ENCODE data around the gene STAM2.
"Not testable (repeated sequence)": the region's sequence is repeated elsewhere in the genome, so short reads cannot be mapped to it uniquely, and the experiment has no call there.

The STAM2 gene

DNA sequence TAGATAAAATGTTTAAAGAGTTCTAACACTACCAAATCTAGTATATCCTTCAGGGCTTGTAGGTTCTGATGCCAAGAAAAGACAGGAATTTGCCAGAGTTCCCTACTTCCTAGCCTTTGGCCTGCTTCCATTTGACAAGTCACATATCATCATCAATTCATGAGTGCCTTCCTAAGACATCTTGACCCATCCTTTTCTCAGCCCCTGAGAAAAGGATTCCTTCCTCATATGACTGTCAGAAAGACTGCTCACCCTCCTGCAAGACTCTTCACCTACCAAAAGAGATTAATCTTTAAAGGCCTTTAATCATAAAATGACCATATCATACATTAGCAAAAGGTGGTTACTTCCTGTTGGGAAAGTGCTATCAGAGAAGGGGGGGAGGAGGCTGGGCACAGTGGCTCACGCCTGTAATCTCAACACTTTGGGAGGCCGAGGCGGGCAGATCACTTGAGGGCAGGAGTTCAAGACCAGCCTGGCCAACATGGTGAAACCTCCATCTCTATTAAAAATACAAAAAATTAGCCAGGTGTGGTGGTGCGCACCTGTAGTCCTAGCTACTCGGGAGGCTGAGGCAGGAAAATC lies 3.3 kb downstream of the STAM2 start:
- DNase-seq (ENCODE audit: low read depth): not testable (repeated sequence)

DNA sequence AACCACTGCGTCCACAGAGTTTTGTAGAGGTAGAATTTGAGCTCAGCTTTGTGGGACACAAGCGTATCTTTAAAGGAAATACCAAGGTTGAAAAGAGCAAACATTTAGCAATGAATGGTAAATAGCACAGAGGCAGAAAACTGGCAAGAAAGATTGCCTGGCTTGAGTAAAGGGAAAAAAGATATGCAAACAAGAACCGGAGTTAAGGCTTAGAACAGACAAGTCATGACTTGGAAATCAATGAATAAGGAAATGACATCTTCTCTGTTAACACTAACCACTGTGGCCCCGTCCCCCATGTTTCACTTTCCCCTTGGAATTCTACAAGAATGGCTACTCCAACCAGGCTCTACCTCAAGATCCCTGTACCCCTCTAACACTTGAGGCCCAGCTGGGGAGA lies 3.8 kb downstream of the STAM2 start:
- DNase-seq (ENCODE audit: low read depth): no peak

DNA sequence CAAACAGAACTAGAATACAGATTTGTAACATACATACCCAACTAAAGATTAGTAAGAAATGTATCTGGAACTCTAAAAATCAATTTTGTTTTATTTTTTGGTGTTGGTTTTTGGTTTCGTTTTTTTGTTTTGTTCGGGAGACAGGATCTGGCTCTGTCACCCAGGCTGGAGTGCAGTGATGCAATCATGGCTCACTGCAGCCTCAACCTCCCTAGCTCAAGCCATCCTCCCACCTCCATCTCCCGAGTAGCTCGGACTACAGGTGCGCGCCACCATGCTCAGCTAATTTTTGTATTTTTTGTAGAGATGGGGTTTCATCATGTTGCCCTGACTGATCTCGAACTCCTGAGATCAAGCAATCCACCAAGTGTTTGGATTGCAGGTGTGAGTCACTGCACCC lies 6.4 kb downstream of the STAM2 start:
- not testable (repeated sequence) for DNase-seq (ENCODE audit: low read depth)

DNA sequence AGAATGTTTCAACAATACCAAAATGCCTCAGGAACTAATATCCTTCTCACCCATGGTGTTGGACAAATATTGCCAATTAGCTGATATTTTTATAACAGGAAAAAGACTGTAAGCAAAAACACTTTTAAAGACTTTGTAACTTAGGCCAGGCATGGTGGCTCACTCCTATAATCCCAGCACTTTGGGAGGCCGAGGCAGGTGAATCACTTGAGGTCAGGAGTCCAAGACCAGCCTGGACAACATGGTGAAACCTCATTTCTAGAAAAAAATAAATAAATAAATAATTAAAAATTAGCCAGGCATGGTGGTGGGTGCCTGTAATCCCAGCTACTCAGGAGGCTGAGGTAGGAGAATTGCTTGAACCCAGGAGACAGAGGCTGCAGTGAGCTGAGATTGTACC lies 8.1 kb downstream of the STAM2 start:
- not testable (repeated sequence) for DNase-seq (ENCODE audit: low read depth)

DNA sequence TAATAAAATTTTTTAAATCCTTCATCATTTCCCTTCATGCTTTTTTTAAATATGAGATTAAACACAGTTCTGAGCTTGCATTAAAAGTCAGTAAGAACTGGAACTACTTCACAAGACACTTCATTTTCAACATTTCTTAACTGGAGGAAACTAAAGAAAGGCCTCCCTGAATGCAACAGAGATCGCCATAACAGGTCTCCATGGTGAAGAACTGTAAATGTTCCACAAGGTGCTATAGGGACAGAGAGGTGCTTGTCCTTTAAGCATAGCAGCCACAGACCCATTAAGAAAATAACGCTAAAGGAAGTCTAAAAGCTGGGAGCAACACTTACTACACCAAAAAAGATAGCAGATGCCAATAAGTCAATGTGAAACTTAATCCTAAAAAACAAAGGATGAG lies 8.5 kb downstream of the STAM2 start:
- DNase-seq (ENCODE audit: low read depth): no peak

DNA sequence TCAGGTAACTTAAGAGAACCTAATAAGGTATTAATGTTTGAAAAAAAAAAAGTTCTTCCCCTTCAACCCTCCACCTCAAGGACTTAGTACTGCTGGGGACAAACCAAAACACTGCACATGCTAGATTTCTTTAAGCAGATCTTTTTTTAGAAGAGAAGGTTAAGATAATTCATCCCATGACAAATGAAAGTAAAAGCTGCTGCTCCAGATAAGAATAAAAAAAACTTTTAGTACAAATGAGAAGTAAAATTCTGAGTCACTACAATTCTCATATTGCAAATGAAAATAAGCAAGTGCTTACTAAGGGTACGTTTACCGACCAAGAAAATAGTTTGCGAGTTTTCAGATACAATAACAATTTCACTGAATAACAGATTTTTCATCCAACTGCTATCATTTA lies 8.9 kb downstream of the STAM2 start:
- DNase-seq (ENCODE audit: low read depth): no peak

DNA sequence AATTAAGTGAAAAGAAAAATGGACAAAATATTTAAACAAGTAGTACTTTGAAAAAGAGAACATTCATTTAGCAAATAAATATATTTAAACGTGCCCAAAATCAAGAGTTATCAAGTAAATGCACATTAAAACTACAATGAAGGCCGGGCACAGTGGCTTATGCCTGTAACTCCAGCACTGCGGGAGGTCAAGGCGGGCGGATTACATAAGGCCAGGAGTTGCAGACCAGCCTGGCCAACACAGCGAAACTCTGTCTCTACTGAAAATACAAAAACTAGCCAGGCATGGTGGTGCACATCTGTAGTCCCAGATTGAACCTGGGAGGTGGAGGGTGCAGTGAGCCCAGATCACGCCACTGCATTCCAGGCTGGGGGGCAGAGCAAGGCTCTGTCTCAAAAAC lies 9.8 kb downstream of the STAM2 start:
- no peak for DNase-seq (ENCODE audit: low read depth)

DNA sequence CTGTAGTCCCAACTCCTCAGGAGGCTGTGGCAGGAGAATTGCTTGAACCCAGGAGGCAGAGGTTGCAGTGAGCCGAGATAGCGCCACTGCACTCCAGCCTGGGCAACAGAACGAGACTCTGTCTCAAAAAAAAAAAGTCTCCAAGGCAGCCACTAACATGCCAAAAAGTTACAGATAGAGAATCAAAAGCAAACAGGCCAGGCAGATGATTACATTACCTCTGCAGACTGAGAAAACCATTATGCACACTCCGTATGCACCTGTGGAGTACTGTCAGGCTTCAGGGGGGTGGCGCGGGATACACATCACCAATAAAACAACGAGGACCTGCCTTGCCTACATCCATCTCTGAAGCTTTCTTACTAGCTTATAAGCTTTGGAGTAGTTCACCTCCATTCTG lies 10.3 kb downstream of the STAM2 start:
- DNase-seq (ENCODE audit: low read depth): no peak

DNA sequence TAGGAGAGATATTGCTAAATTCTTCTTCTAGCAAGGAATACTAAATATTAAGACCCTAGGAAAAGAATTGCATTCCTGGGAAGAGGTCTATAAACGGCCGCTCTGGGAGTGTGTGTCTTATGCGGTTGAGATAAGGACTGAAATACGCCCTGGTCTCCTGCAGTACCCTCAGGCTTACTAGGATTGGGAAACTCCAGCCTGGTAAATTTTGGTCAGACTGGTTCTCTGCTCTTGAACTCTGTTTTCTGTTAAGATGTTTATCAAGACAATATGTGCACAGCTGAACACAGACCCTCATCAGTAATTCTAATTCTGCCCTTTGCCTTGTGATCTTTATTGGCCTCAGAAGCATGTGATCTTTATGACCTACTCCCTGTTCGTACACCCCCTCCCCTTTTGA lies 11.9 kb downstream of the STAM2 start:
- not testable (repeated sequence) for DNase-seq (ENCODE audit: low read depth)

DNA sequence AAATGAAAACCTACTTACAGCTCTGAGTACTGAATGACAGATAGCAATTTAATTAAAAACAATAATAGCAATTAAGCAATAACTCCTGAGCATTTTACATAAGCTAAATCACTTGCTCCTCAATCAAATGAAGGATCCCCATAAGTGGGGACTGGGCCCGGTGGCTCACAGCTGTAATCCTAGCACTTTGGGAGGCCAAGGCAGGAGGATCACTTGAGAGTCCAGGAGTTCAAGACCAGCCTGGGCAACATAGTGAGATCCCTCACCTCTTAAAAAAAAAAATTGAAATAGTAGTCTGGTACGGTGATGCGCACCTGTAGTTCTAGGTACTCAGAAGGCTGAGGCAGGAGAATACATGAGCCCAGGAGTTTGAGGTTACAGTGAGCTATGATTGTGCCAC lies 13.4 kb downstream of the STAM2 start:
- no peak for DNase-seq (ENCODE audit: low read depth)

DNA sequence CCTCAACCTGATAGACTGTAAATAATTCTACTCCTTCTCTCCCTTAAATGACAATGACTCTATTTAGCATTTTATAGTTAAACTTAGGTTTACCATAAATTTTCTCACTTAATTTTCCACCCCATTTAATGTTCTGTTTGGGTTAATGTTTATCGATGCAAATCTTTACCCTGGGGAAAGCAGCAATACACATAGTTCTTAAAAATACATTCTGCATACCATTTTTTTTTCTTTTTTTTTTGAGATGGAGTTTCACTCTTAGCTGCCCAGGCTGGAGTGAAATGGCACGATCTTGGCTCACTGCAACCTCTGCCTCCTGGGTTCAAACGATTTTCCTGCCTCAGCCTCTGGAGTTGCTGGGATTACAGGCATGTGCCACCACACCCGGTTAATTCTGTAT lies 14.0 kb downstream of the STAM2 start:
- no peak for DNase-seq (ENCODE audit: low read depth)

DNA sequence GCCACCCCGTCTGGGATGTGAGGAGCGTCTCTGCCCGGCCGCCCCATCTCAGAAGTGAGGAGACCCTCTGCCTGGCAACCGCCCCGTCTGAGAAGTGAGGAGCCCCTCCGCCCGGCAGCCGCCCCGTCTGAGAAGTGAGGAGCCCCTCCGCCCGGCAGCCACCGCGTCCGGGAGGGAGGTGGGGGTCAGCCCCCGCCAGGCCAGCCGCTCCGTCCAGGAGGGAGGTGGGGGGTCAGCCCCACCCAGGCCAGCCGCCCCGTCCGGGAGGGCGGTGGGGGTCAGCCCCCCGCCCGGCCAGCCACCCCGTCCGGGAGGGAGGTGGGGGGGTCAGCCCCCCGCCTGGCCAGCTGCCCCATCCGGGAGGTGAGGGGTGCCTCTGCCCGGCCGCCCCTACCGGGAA lies 15.2 kb downstream of the STAM2 start:
- DNase-seq (ENCODE audit: low read depth): not testable (repeated sequence)

DNA sequence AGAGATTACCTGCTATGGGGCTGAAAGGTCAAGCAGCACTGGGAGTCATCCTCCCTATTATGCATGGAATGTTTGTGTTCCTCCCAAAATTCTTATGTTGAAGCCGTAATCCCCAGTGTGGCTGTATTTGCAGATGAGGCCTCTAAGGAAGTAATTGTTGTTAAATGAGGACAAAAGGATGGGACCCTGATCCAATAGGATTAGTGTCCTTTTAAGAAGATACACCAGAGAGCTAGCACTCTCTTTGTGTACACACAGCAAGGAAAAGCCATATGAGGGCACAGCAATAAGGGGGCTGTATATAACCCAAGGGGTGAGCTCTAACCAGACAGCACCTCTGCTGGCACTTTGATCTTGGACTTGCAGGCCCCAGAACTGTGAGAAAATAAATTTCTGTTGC lies 18.3 kb downstream of the STAM2 start:
- DNase-seq (ENCODE audit: low read depth): no peak

DNA sequence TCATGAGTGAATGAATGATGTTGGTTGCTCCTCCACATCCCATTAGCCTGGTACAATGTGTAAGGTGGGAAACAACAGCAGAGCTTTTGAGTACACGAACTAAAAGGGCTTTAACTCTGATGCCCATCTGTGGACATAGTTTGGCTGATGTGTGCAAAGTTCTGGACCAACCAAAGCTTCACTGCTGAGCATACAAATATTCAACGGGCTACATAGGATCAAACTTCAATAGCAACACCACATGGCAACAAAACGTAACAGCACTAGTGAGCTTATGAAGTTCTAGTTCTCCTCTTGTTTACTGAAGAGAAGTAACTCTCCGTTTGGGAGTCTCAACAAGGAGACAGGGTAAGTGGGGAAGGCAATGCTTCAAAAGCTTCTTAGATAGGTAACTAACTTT lies 20.4 kb downstream of the STAM2 start:
- no peak for DNase-seq (ENCODE audit: low read depth)

DNA sequence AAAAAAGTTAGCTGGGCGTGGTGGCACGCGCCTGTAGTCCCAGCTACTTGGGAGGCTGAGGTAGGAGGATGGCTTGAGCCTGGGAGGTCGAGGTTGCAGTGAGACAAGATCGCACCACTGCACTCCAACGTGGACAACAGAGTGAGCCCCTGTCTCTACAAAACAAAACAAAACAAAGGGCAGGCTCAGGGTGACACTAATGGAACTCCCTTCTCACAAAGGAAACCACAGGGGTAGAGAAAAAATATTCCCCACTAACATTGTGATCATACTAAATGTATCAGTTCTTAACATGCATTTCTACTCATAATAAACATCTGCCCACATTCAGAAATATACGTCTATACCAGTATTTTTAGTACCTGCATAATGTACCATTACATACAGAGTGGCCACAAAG lies 21.1 kb downstream of the STAM2 start:
- no peak for DNase-seq (ENCODE audit: low read depth)

DNA sequence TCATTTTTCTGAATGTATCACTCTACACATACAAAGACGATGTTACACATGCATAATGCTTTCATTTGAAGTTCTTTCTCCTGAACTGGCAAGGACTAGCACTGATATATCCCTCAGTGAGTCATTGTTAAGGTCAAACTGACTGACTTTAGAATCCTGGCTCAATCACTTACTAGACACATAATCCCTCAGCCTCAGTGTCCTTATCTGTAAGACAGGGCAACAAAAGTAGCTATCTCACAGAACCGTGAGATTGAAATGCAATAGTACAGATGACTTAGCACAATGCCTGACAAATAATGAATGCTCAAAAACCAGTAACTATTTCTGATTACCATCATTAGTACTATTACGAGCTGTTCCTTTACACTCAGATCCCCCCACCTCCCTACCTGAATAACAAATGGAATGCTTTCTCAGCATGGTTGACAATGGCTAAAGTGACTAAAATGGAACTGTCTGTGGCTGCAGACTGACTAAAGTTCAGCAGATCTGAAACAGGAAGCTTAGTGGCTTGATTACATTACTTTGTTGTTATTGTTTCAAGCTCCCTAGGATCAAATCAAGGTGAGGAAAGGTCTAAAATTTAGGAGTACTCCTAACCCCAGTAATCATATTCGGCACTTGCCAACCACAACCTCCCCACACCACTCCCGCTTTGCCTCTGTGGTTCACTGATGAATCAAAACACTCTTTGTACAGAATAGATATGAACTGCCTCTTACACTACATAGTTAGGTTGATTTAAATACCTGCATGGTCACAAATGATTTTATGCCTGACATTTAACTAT lies 40.9 kb downstream of the STAM2 start:
- DNase-seq (ENCODE audit: low read depth): peak; percentile 34

DNA sequence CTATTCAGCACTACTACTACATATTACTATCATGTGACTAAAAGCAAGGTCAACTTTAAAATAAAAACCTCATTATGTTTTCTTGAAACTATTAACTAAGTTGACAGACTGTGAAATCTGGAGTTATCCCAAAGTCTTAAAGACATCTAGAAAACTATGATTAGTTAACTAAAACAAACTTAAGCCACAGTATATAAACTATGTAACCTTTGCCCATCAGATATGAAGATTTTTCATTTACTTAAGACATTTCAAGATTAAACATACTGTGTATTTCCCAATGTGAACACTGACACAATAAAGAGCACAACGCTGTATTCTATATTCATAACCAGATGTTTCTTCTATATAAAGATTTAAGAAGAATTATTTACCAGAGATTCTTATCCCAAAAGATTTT lies 43.3 kb downstream of the STAM2 start:
- no peak for DNase-seq (ENCODE audit: low read depth)

DNA sequence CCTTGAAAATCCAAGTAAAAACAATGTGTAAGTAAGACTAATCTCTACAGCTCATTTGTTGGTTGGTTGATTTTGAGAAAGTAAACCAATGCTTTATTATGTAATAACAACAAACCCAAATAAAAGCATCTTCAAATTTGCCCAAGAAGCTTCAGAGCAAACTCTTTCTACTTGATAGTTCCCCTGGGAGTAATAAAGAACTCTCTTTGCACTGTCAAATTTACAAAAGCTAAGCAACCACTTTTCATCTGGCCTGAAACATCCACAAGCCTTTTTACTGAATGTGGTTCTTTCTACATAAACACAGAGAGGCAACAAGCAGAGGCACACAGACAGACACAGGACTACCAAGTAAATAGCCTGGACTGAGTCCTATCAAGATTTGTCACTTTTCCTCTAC lies 47.9 kb downstream of the STAM2 start:
- no peak for DNase-seq (ENCODE audit: low read depth)

DNA sequence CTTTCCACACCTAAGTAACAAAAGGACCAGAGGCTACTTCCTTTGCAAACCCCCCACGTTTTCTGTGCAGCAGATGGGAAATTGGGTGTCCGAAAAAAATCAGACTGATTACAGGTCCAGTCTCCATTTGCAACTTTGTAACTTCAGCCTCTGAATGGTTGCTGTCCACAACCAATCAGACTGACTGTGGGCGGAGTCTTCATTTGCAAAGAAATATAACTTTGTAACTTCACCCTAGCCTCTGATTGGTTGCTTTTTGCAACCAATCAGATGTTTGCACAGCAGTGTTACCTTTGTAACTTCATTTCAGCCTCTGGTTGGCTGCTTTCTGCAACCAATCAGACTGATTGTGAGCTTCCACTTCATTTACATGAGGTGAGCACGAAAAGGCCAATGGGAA lies 48.9 kb downstream of the STAM2 start:
- DNase-seq (ENCODE audit: low read depth): no peak

DNA sequence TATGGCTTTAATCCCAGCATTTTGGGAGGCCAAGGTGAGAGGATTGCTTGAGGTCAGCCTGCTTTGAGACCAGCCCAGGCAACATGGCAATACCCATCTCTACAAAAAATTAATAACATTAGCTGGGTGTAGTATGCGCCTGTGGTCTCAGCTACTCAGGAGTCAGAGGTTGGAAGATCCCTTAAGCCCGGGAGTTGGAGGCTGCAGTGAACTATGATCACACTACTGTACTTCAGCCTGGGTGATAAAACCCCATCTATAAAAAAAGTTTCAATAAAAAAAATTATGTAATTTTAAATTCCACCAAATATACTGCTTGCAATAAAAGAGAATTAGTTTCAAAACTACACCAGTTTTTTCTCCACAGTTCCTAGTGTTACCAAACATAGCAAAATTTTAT lies 53.4 kb downstream of the STAM2 start:
- DNase-seq (ENCODE audit: low read depth): no peak

DNA sequence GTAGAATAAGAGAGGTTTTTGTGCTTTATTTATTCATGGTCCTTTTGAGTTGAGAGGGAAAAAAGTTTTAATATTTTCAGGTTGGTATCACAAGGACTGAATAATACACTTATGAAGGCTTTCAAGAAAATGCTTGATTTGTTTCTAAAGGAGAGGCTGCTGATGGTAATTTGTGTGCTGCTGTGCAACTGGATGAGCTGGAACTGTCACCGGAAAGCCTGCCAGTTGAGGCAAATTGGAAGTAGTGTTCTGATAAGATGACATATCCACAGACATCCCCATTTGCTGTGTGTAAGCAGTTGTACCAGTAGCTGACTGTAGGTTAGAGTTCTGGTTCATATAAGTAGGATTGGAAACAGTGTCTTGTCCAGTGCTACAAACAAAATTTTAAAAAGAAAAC lies 55.1 kb downstream of the STAM2 start:
- DNase-seq (ENCODE audit: low read depth): no peak

DNA sequence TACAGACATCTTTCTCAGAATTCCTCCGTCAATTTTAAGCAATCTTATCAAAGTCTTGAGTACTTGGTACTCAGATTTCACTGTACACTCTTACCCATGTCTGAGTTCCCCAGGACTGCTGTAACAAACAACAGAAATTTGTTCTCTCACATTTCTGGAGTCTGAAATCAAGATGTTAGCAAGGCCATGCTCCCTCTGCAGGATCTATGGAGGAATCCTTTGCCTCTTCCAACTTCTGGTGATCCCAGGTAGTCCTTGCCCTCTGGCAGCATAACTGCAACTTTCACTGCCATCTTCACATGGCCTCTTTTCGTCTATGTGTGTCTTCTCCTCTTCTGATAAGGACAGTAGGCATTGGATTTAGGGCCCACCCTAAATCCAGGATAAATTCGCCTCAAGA lies 59.6 kb downstream of the STAM2 start:
- DNase-seq (ENCODE audit: low read depth): no peak

DNA sequence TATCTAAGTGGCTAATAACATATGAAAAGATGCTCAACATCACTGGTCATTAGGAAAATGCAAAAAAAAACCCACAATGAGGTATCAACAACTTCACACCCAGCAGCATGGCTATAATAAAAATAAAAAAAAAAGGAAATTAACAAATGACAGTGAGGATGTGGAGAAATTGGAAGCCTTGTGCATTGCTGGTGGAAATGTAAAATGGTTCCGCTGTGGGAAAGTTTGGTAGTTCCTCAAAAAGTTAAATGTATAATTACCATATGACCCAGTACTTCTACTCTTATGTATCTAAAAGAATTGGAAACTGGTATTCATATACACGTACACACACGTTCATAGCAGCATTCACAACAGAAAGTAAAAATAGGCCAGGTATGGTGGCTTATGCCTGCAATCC lies 61.2 kb downstream of the STAM2 start:
- no peak for DNase-seq (ENCODE audit: low read depth)

DNA sequence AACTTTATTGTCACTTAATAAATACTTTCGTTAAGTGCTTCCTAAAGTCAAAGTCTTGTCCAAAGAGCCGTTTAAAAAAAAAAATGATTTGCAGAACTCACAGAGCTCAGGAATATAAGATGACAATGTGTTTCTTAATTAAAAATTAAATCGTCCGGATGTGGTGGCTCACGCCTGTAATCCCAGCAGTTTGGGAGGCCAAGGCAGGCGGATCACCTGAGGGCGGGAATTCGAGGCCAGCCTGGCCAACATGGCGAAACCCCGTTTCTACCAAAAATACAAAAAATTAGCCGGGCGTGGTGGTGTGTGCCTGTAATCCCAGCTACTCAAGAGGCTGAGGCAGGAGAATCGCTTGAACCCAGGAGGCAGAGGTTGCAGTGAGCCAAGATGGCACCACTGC lies 68.4 kb downstream of the STAM2 start:
- DNase-seq (ENCODE audit: low read depth): not testable (repeated sequence)

All from activated T-cell treated with anti-CD3 and anti-CD28 coated beads for 48 hours (primary cell).